HG02571 (cell line): ENCODE results near the gene ZMYND10.

Source experiments
- ATAC-seq: cut with Tn5 transposase; IDR thresholded peaks from one replicate; pipeline ENCODE4 v1.9.1; 2021; ENCODE audit warnings: mild to moderate bottlenecking, moderate library complexity; ENCODE audit not compliant: unreplicated experiment

Gene ZMYND10

DNA sequence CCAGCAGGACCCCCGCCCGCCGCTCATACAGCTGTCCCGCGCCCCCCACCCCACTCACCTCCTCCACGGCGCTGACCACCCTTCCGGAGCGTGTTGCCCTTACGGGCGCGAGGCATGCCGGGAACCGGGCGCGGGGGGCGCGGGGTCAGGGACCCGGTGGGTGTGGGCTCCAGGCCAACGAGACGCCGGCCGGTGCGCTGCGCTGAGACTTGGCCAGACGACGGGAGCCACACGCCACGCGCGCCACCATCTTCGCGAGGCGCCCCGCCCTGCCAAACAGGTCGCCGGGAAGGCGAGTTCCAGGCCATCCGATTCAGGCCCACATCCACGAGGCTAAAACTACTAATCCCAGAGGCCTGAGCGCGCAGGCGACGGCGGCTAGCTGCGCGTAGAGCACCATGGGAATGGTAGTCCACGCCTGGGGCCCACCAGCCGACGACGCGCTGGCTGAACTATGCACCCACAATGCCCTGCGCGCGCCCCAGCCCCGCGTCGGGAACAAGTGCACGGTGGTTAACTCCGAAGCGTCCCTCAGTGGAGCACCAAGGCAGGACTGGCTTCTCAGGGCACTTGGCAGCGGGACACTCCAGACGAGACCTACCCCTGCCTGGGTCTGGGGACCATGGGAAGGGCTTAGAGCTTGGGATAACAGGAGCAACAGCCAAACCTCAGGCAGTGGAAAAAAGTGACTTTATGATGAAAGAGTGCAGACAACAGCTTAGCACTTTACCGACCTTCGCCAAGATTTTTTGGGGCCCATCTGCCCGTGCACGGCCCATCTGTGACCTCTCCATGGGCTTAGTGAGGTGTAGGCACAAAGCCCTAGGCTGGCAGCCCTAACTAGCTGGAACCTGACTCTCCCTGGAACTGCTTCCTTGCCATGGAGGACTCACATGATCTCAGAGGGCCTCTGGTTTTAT, 53.1 kb downstream of the ZMYND10 start, which contains the start of gene IFRD2:
Gene IFRD2 (minus strand): TSS at position 271 of the 920 bp plus-strand sequence. CDS start 155 bp downstream, at position 116.
- ATAC-seq: peak; percentile 83
